GM23248 (cell line): Measurements from ENCODE around the gene GCLC.

Source experiments
- EZH2 ChIP-seq: fragments of 200-600 bp; sonication (generic); IDR thresholded peaks from 2 replicates; pipeline ENCODE4 v1.6.1; 2018; ENCODE audit warnings: antibody characterized with exemption, mild to moderate bottlenecking; ENCODE audit not compliant: insufficient read depth, poor library complexity, severe bottlenecking
- EZH2phosphoT487 ChIP-seq: fragments of 200-600 bp; sonication (generic); IDR thresholded peaks from 2 replicates; pipeline ENCODE4 v1.6.1; 2018; ENCODE audit warnings: antibody characterized with exemption, moderate library complexity, mild to moderate bottlenecking, low read depth; ENCODE audit not compliant: insufficient read depth

DNA sequence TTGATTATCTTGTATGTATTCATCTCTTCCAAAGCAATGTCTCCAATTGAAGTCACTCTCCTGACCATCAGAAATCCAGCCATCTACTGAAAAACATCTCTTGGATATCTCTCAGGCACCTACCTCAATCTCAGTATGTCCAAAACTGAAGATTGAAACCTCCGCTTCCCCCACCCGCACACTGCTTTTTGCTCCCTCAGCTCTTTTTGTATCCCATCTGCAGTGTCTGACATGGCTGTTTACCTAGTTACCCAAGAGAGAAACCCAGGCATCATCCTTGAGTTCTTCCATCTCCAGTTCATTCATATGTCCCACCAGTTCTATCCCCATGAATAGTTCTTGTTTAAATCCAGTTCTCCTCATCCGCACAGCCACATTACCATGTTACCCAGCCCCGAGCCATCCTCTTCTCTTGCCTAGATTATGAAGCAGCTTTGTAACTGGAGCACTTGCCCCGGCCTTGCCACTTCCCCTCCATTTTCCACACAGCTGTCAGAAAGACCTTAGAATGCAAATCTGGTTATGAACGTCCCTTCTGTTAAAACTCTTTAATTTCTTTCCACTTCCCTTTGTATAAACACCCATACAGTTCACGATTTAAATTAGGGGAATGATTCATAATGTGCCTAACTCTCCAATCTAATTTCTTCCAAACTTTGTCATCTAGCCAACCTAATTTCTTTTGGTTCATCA, 40.5 kb upstream of the GCLC start:
- TF ChIP-seq EZH2 (no peak), EZH2phosphoT487 (no peak)
